ENCODE results near the gene GRIFIN. TPM values are rescaled to one million over a fixed set of nuclear protein-coding genes. Genes with fewer than 3 reads are reported as not detected.

GRIFIN gene
- total RNA-seq, 6 donors from 2014 or later, result not detected

DNA sequence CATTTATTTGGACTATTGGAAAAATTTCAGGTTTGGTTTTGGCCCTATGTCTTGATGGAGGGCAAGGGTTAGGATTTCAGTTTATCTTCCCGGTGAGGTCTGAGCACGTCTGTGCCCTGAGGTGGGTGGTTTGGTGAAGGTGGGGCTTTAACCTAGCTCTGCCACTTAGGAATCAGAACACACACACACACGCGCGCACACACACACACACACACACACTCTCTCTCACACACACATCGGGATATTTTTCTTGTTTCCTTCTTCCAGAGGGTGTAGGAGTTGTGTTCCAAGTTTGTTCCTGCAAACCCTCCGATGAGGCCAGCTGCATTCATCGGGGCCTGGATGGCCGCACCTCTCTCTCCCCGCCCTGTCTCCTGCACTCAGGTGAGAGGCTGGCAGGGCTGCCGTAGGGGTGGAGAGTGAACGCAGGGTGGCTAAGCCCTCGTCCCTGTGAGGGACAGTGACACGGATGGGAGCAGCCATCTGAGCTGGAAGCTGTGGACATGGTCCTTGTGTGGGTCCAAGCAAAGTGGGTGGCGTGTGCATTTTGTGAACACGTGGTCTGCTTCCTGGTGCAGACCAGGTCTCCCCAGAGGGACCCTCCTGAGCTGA lies 38.6 kb downstream of the GRIFIN start:
- H3K27me3 ChIP-seq, result no peaks in the 10 kb centered on the region
- H3K36me3 ChIP-seq, result peaks cover 12 to 25% (median 22%) of the 10 kb centered on the region in 4 donors
- TF ChIP-seq POLR2A (IDR thresholded peaks at IDR 0.05) (no peak), CTCF (IDR thresholded peaks at IDR 0.05) (no peak), EP300 (IDR thresholded peaks at IDR 0.05) (no peak), POLR2AphosphoS5 (IDR thresholded peaks at IDR 0.05) (no peak)
- DNase-seq (no peak), ATAC-seq (ENCODE audit: low FRiP score in 2 of 2) (no peak)
- WGBS, 2 donors, result 73% methylated on average over 16 of the region's 16 CpGs
- no peak overlapping the region for H3K4me3 ChIP-seq
- peaks cover 24 to 52% (median 37%) of the 10 kb centered on the region in 4 donors for H3K4me1 ChIP-seq
- no peaks in the 10 kb centered on the region for H3K9me3 ChIP-seq
- H3K27ac ChIP-seq, result peak overlapping the region in 3 of 4 donors; percentile 8 to 38 (median 17)

GRCh38 chr7:2437136-2437535 lies 39.1 kb downstream of the GRIFIN start:
- Histone ChIP-seq H3K9me3 (no peaks in the 10 kb centered on the region), H3K4me3 (no peak overlapping the region), H3K36me3 (peaks cover 12 to 30% (median 24%) of the 10 kb centered on the region in 4 donors), H3K27ac (peak overlapping the region in 2 of 4 donors; percentile 8 to 17), H3K4me1 (peaks cover 24 to 52% (median 37%) of the 10 kb centered on the region in 4 donors), H3K27me3 (no peaks in the 10 kb centered on the region)
- TF ChIP-seq POLR2AphosphoS5 (IDR thresholded peaks at IDR 0.05), result no peak
- no peak for TF ChIP-seq EP300 (IDR thresholded peaks at IDR 0.05)
- no peak for TF ChIP-seq POLR2A (IDR thresholded peaks at IDR 0.05)
- TF ChIP-seq CTCF (IDR thresholded peaks at IDR 0.05), result no peak
- ATAC-seq (ENCODE audit: low FRiP score in 2 of 2) (peak in 1 of 2 donors; percentile 17), DNase-seq (peak in 1 of 2 donors; percentile 65)
- 53 to 68% methylated on average over 9 of the region's 9 CpGs for WGBS, 2 donors

GRCh38 chr7:2436341-2437104 lies 39.7 kb downstream of the GRIFIN start:
- Histone ChIP-seq H3K4me3 (no peak overlapping the region), H3K27ac (peak overlapping the region in 2 of 4 donors; percentile 8 to 17), H3K9me3 (no peaks in the 10 kb centered on the region), H3K27me3 (no peaks in the 10 kb centered on the region), H3K4me1 (peaks cover 24 to 51% (median 37%) of the 10 kb centered on the region in 4 donors), H3K36me3 (peaks cover 12 to 31% (median 24%) of the 10 kb centered on the region in 4 donors)
- WGBS, 2 donors, result 72 to 88% methylated on average over 22 to 25 of the region's 25 CpGs
- ATAC-seq (ENCODE audit: low FRiP score in 2 of 2) (no peak), DNase-seq (peak in 1 of 2 donors; percentile 77)
- TF ChIP-seq POLR2A (IDR thresholded peaks at IDR 0.05) (no peak), POLR2AphosphoS5 (IDR thresholded peaks at IDR 0.05) (no peak), CTCF (IDR thresholded peaks at IDR 0.05) (no peak), EP300 (IDR thresholded peaks at IDR 0.05) (no peak)

- H3K27ac ChIP-seq, result peak overlapping the region in 1 of 4 donors; percentile 27
- no peaks in the 10 kb centered on the region for H3K9me3 ChIP-seq
- no peak for ATAC-seq (ENCODE audit: low FRiP score in 2 of 2)
- DNase-seq, result no peak
- H3K4me3 ChIP-seq, result no peak overlapping the region
- 87 to 93% methylated on average over 5 of the region's 5 CpGs for WGBS, 2 donors
- peaks cover 12 to 31% (median 24%) of the 10 kb centered on the region in 4 donors for H3K36me3 ChIP-seq
- no peak for TF ChIP-seq EP300 (IDR thresholded peaks at IDR 0.05)
- TF ChIP-seq POLR2A (IDR thresholded peaks at IDR 0.05), result no peak
- TF ChIP-seq POLR2AphosphoS5 (IDR thresholded peaks at IDR 0.05), result no peak
- no peak for TF ChIP-seq CTCF (IDR thresholded peaks at IDR 0.05)
- no peaks in the 10 kb centered on the region for H3K27me3 ChIP-seq
- peaks cover 17 to 38% (median 27%) of the 10 kb centered on the region in 4 donors for H3K4me1 ChIP-seq
These were observed 41.1 kb downstream of the GRIFIN start for GRCh38 chr7:2435146-2435545.
